B cell (primary cell): ENCODE measurements around the gene EPOP.

Source experiments
- CTCF ChIP-seq: fragments of 200-600 bp; IDR thresholded peaks from one replicate; pipeline ENCODE4 v1.8.0; 2022; ENCODE audit warnings: antibody characterized with exemption, mild to moderate bottlenecking
- EZH2 ChIP-seq: IDR thresholded peaks from 2 replicates; pipeline ENCODE4 v1.6.1; 2012; ENCODE audit warnings: borderline replicate concordance, low read depth, mild to moderate bottlenecking, moderate library complexity, low read length; ENCODE audit not compliant: insufficient read depth, poor library complexity, severe bottlenecking

- TF ChIP-seq CTCF = no peak
- TF ChIP-seq EZH2 = no peak
Measured at GRCh38 chr17:38659415-38659814, 15.3 kb downstream of the EPOP start.
